CD4-positive, CD25-positive, alpha-beta regulatory T cell (primary cell): Measurements from ENCODE around the gene IFT80. TPM values are rescaled to one million over a fixed set of nuclear protein-coding genes. Genes with fewer than 3 reads are reported as not detected.

Experiments used
- ATAC-seq, 2 donors: fragments of 150-1000 bp; cut with Tn5 transposase; one replicate each; pipeline ENCODE4 v1.10.0; 2021; ENCODE audit warnings: low read depth in 2 of 2, moderate number of reproducible peaks in 2 of 2, moderate library complexity in 1 of 2
- DNase-seq, 3 donors: peaks; one replicate each; pipeline versions ENCODE4 v3.0.0 to v3.0.0-alpha.2; 2012 to 2022; ENCODE audit warnings: mixed read lengths in 1 of 3
- H3K27ac ChIP-seq: one replicate; pipeline ENCODE4 v1.7.0; 2013; ENCODE audit warnings: mild to moderate bottlenecking, low read length; ENCODE audit not compliant: insufficient read depth, poor library complexity, severe bottlenecking
- H3K27me3 ChIP-seq: one replicate; pipeline ENCODE4 v1.7.0; 2013; ENCODE audit warnings: low read length; ENCODE audit not compliant: control insufficient read depth, insufficient read depth
- H3K36me3 ChIP-seq: one replicate; pipeline ENCODE4 v1.7.0; 2013; ENCODE audit warnings: mild to moderate bottlenecking, low read length, moderate library complexity; ENCODE audit not compliant: control insufficient read depth, insufficient read depth
- H3K4me1 ChIP-seq: 2 replicates; pipeline ENCODE4 v1.7.0; 2013; ENCODE audit warnings: mild to moderate bottlenecking, low read length; ENCODE audit not compliant: insufficient read depth, control insufficient read depth, poor library complexity, severe bottlenecking
- H3K4me3 ChIP-seq: one replicate; pipeline ENCODE4 v1.7.0; 2013; ENCODE audit warnings: low read depth, mild to moderate bottlenecking, low read length, moderate library complexity
- H3K9me3 ChIP-seq, 2 experiments: 1 replicate in 1 of 2; 2 replicates in 1 of 2; pipeline ENCODE4 v1.7.0; 2013; ENCODE audit warnings: low read length in 2 of 2, mild to moderate bottlenecking in 1 of 2, moderate library complexity in 1 of 2; ENCODE audit not compliant: control insufficient read depth in 2 of 2
- H3K27ac Mint-ChIP-seq, 3 donors: one replicate each; pipeline ENCODE4 v1.8.0; 2020 to 2022; ENCODE audit warnings: mild to moderate bottlenecking in 3 of 3, mixed read lengths in 3 of 3, moderate library complexity in 2 of 3
- H3K27me3 Mint-ChIP-seq: one replicate; pipeline ENCODE4 v1.8.0; 2022; ENCODE audit warnings: mild to moderate bottlenecking, mixed read lengths
- H3K36me3 Mint-ChIP-seq: one replicate; pipeline ENCODE4 v1.8.0; 2020; ENCODE audit warnings: mixed read lengths
- H3K4me1 Mint-ChIP-seq, 4 donors: one replicate each; pipeline ENCODE4 v1.8.0; 2020 to 2022; ENCODE audit warnings: mixed read lengths in 4 of 4, mild to moderate bottlenecking in 1 of 4
- H3K4me3 Mint-ChIP-seq, 4 donors: one replicate each; pipeline ENCODE4 v1.8.0; 2020 to 2022; ENCODE audit warnings: mild to moderate bottlenecking in 4 of 4, mixed read lengths in 4 of 4, moderate library complexity in 3 of 4
- H3K9me3 Mint-ChIP-seq, 7 donors: one replicate each; pipeline ENCODE4 v1.8.0; 2020 to 2022; ENCODE audit warnings: mixed read lengths in 7 of 7, mild to moderate bottlenecking in 3 of 7, moderate library complexity in 2 of 7
- polyA plus RNA-seq, 4 donors: library from polyadenylated mRNA; unstranded; fragments of 300-500 nt; fragmentation: Illumina TruSeq; gene quantifications; one replicate each; pipeline ENCODE4 v1.2.3, GENCODE V29; 2021
- total RNA-seq: library from RNA; stranded (reverse); gene quantifications from one replicate; pipeline ENCODE4 v1.2.3, GENCODE V29; 2022

Gene IFT80
- total and polyA plus RNA-seq, 5 donors from 2014 or later, result 3.0 to 35.7 (median 6.3) TPM

- Histone ChIP-seq H3K4me1 (peaks cover 21% of the 10 kb centered on the region), H3K36me3 (peaks cover 21% of the 10 kb centered on the region), H3K9me3 (no peaks in the 10 kb centered on the region), H3K27ac (peak overlapping the region; percentile 29), H3K4me3 (peak overlapping the region; percentile 14), H3K27me3 (no peaks in the 10 kb centered on the region)
- H3K27me3 Mint-ChIP-seq, result no peaks in the 10 kb centered on the region
- peaks cover 17% of the 10 kb centered on the region for H3K36me3 Mint-ChIP-seq
- peak overlapping the region in 1 of 4 donors; percentile 32 for H3K4me3 Mint-ChIP-seq
- H3K27ac Mint-ChIP-seq, result no peak overlapping the region
- DNase-seq (no peak), ATAC-seq (no peak)
- no peaks in the 10 kb centered on the region for H3K9me3 Mint-ChIP-seq
- peaks cover 11 to 60% (median 31%) of the 10 kb centered on the region in 4 donors for H3K4me1 Mint-ChIP-seq
Measured at GRCh38 chr3:160409812-160410610, 11.0 kb upstream of the IFT80 start.

GRCh38 chr3:160403796-160404470 lies 4.9 kb upstream of the IFT80 start:
- H3K27ac Mint-ChIP-seq, result peak overlapping the region; percentile 62 to 82 (median 72)
- H3K36me3 Mint-ChIP-seq, result peaks cover 10% of the 10 kb centered on the region
- ATAC-seq (no peak), DNase-seq (no peak)
- H3K4me3 Mint-ChIP-seq, result peak overlapping the region; percentile 93 to 97 (median 94)
- Histone ChIP-seq H3K27me3 (no peaks in the 10 kb centered on the region), H3K36me3 (peaks cover 13% of the 10 kb centered on the region), H3K4me1 (peaks cover 52% of the 10 kb centered on the region), H3K27ac (peak overlapping the region; percentile 43), H3K9me3 (no peaks in the 10 kb centered on the region), H3K4me3 (peak overlapping the region; percentile 99)
- no peaks in the 10 kb centered on the region for H3K9me3 Mint-ChIP-seq
- H3K4me1 Mint-ChIP-seq, result peaks cover 27 to 59% (median 50%) of the 10 kb centered on the region in 4 donors
- H3K27me3 Mint-ChIP-seq, result peaks cover 7% of the 10 kb centered on the region

GRCh38 chr3:160403028-160403545 lies 4.1 kb upstream of the IFT80 start:
- DNase-seq (peak in 1 of 3 donors; percentile 18), ATAC-seq (no peak)
- no peaks in the 10 kb centered on the region for H3K9me3 Mint-ChIP-seq
- H3K36me3 Mint-ChIP-seq, result peaks cover 6% of the 10 kb centered on the region
- peak overlapping the region; percentile 93 to 97 (median 94) for H3K4me3 Mint-ChIP-seq
- peaks cover 9% of the 10 kb centered on the region for H3K27me3 Mint-ChIP-seq
- H3K4me3 ChIP-seq, result peak overlapping the region; percentile 99
- H3K36me3 ChIP-seq, result peaks cover 13% of the 10 kb centered on the region
- peak overlapping the region; percentile 33 to 94 (median 52) for H3K27ac Mint-ChIP-seq
- peaks cover 58% of the 10 kb centered on the region for H3K4me1 ChIP-seq
- no peaks in the 10 kb centered on the region for H3K9me3 ChIP-seq
- H3K27me3 ChIP-seq, result no peaks in the 10 kb centered on the region
- peaks cover 32 to 61% (median 47%) of the 10 kb centered on the region in 4 donors for H3K4me1 Mint-ChIP-seq
- peak overlapping the region; percentile 57 for H3K27ac ChIP-seq

- H3K36me3 Mint-ChIP-seq, result peaks cover 6% of the 10 kb centered on the region
- peaks cover 9% of the 10 kb centered on the region for H3K27me3 Mint-ChIP-seq
- Histone ChIP-seq H3K27me3 (no peaks in the 10 kb centered on the region), H3K36me3 (peaks cover 11% of the 10 kb centered on the region), H3K4me1 (peaks cover 53% of the 10 kb centered on the region), H3K27ac (peak overlapping the region; percentile 57), H3K9me3 (no peaks in the 10 kb centered on the region), H3K4me3 (peak overlapping the region; percentile 99)
- H3K9me3 Mint-ChIP-seq, result no peaks in the 10 kb centered on the region
- peak overlapping the region; percentile 48 to 94 (median 82) for H3K27ac Mint-ChIP-seq
- no peak for ATAC-seq
- no peak for DNase-seq
- peaks cover 30 to 61% (median 49%) of the 10 kb centered on the region in 4 donors for H3K4me1 Mint-ChIP-seq
- H3K4me3 Mint-ChIP-seq, result peak overlapping the region; percentile 93 to 97 (median 94)
Measured at GRCh38 chr3:160402221-160403027, 3.4 kb upstream of the IFT80 start.

- Mint-ChIP-seq H3K4me1 (peaks cover 34 to 61% (median 48%) of the 10 kb centered on the region in 4 donors), H3K4me3 (peak overlapping the region; percentile 93 to 97 (median 94)), H3K36me3 (peaks cover 6% of the 10 kb centered on the region), H3K27ac (peak overlapping the region; percentile 76 to 94 (median 92)), H3K27me3 (peaks cover 9% of the 10 kb centered on the region), H3K9me3 (no peaks in the 10 kb centered on the region)
- Histone ChIP-seq H3K27ac (peak overlapping the region; percentile 27), H3K4me1 (peaks cover 45% of the 10 kb centered on the region), H3K4me3 (peak overlapping the region; percentile 99), H3K36me3 (peaks cover 8% of the 10 kb centered on the region), H3K27me3 (no peaks in the 10 kb centered on the region), H3K9me3 (no peaks in the 10 kb centered on the region)
- ATAC-seq (no peak), DNase-seq (peak in 2 of 3 donors; percentile 22 to 40)
Measured at GRCh38 chr3:160401291-160402095, 2.5 kb upstream of the IFT80 start.

- H3K4me1 ChIP-seq, result peaks cover 45% of the 10 kb centered on the region
- H3K27ac ChIP-seq, result peak overlapping the region; percentile 94
- no peaks in the 10 kb centered on the region for H3K27me3 ChIP-seq
- no peaks in the 10 kb centered on the region for H3K9me3 ChIP-seq
- peaks cover 6% of the 10 kb centered on the region for H3K36me3 Mint-ChIP-seq
- H3K4me3 ChIP-seq, result peak overlapping the region; percentile 99
- peak in 2 of 3 donors; percentile 7 to 20 for DNase-seq
- ATAC-seq, result no peak
- no peaks in the 10 kb centered on the region for H3K9me3 Mint-ChIP-seq
- peaks cover 34 to 54% (median 45%) of the 10 kb centered on the region in 4 donors for H3K4me1 Mint-ChIP-seq
- H3K27me3 Mint-ChIP-seq, result peaks cover 9% of the 10 kb centered on the region
- H3K36me3 ChIP-seq, result peaks cover 5% of the 10 kb centered on the region
- H3K27ac Mint-ChIP-seq, result peak overlapping the region; percentile 76 to 98 (median 92)
- H3K4me3 Mint-ChIP-seq, result peak overlapping the region; percentile 93 to 100 (median 96)
Measured at GRCh38 chr3:160400702-160401150, 1.7 kb upstream of the IFT80 start.
